Measurements from ENCODE around the gene RHBDD1.

The RHBDD1 gene

GRCh38 chr2:226953826-226954225 lies 118.0 kb downstream of the RHBDD1 start:
- H3K79me2 ChIP-seq (ENCODE audit: control insufficient read depth, insufficient read depth, low read length, poor library complexity), result no peaks in the 10 kb centered on the region
- no peak overlapping the region for H2AFZ ChIP-seq (ENCODE audit: insufficient read depth, low read length, poor library complexity)
- no peak for DNase-seq
- no peak overlapping the region for H2AK5ac ChIP-seq (ENCODE audit: low read length)
- no CpG with 5 or more reads among the region's 6 CpGs for WGBS (ENCODE audit: extremely low coverage, insufficient coverage, insufficient read length)
- no peak overlapping the region for H3K4me2 ChIP-seq (ENCODE audit: low read length)
- no peak overlapping the region for H3K18ac ChIP-seq (ENCODE audit: low read length)
- no peak overlapping the region for H3K23ac ChIP-seq (ENCODE audit: low read length)
- H3K4ac ChIP-seq (ENCODE audit: low read depth, low read length), result no peak overlapping the region
- H3K9ac ChIP-seq (ENCODE audit: low read length), result no peak overlapping the region
- no peaks in the 10 kb centered on the region for H3K36me3 ChIP-seq (ENCODE audit: control insufficient read depth in 1 of 2, insufficient read depth in 2 of 2, low read length in 2 of 2)
- H4K12ac ChIP-seq (ENCODE audit: low read depth, low read length), result no peak overlapping the region
- no peak overlapping the region for H3K14ac ChIP-seq (ENCODE audit: low read length)
- H3K27me3 ChIP-seq (ENCODE audit: insufficient read depth, low read length), result no peaks in the 10 kb centered on the region
- no peak overlapping the region for H4K91ac ChIP-seq (ENCODE audit: low read depth, low read length)
- H2BK12ac ChIP-seq (ENCODE audit: low read length), result no peak overlapping the region
- H3K79me1 ChIP-seq (ENCODE audit: low read length), result no peaks in the 10 kb centered on the region
- H3K4me3 ChIP-seq (ENCODE audit: low read depth, low read length), result no peak overlapping the region
- H2BK5ac ChIP-seq (ENCODE audit: low read depth, low read length, poor library complexity), result no peak overlapping the region
- H3K9me3 ChIP-seq (ENCODE audit: insufficient read depth, low read depth, low read length), result no peaks in the 10 kb centered on the region
- H3K27ac ChIP-seq (ENCODE audit: low read depth, low read length), result no peak overlapping the region
- peaks cover 3 to 8% of the 10 kb centered on the region in 2 experiments for H3K4me1 ChIP-seq (ENCODE audit: control insufficient read depth in 1 of 2, insufficient read depth in 2 of 2, low read length in 2 of 2)
- H2BK120ac ChIP-seq (ENCODE audit: insufficient read depth, low read length, poor library complexity), result no peak overlapping the region
- no peak overlapping the region for H4K8ac ChIP-seq (ENCODE audit: low read depth, low read length)

- no peak overlapping the region for H3K4ac ChIP-seq (ENCODE audit: low read depth, low read length)
- H3K27ac ChIP-seq (ENCODE audit: low read depth, low read length), result no peak overlapping the region
- no peaks in the 10 kb centered on the region for H3K79me2 ChIP-seq (ENCODE audit: control insufficient read depth, insufficient read depth, low read length, poor library complexity)
- H4K12ac ChIP-seq (ENCODE audit: low read depth, low read length), result no peak overlapping the region
- no peak overlapping the region for H4K8ac ChIP-seq (ENCODE audit: low read depth, low read length)
- no peaks in the 10 kb centered on the region for H3K9me3 ChIP-seq (ENCODE audit: insufficient read depth, low read depth, low read length)
- H4K91ac ChIP-seq (ENCODE audit: low read depth, low read length), result no peak overlapping the region
- peak; percentile 70 to 86 for DNase-seq
- no peak overlapping the region for H2BK5ac ChIP-seq (ENCODE audit: low read depth, low read length, poor library complexity)
- H2BK12ac ChIP-seq (ENCODE audit: low read length), result no peak overlapping the region
- peaks cover 5% of the 10 kb centered on the region for H3K79me1 ChIP-seq (ENCODE audit: low read length)
- no peak overlapping the region for H3K23ac ChIP-seq (ENCODE audit: low read length)
- no peak overlapping the region for H3K4me3 ChIP-seq (ENCODE audit: low read depth, low read length)
- H3K18ac ChIP-seq (ENCODE audit: low read length), result no peak overlapping the region
- no peaks in the 10 kb centered on the region for H3K27me3 ChIP-seq (ENCODE audit: insufficient read depth, low read length)
- no peak overlapping the region for H2BK120ac ChIP-seq (ENCODE audit: insufficient read depth, low read length, poor library complexity)
- no peak overlapping the region for H3K9ac ChIP-seq (ENCODE audit: low read length)
- peaks cover 3 to 8% of the 10 kb centered on the region in 2 experiments for H3K4me1 ChIP-seq (ENCODE audit: control insufficient read depth in 1 of 2, insufficient read depth in 2 of 2, low read length in 2 of 2)
- H2AFZ ChIP-seq (ENCODE audit: insufficient read depth, low read length, poor library complexity), result no peak overlapping the region
- H3K36me3 ChIP-seq (ENCODE audit: control insufficient read depth in 1 of 2, insufficient read depth in 2 of 2, low read length in 2 of 2), result no peaks in the 10 kb centered on the region
- WGBS (ENCODE audit: extremely low coverage, insufficient coverage, insufficient read length), result no CpG with 5 or more reads among the region's 1 CpG
- no peak overlapping the region for H3K4me2 ChIP-seq (ENCODE audit: low read length)
- H2AK5ac ChIP-seq (ENCODE audit: low read length), result no peak overlapping the region
- H3K14ac ChIP-seq (ENCODE audit: low read length), result no peak overlapping the region
Measured at GRCh38 chr2:226956659-226957058, 120.8 kb downstream of the RHBDD1 start.

- no CpG with 5 or more reads among the region's 1 CpG for WGBS (ENCODE audit: extremely low coverage, insufficient coverage, insufficient read length)
- Histone ChIP-seq H3K79me2 (ENCODE audit: control insufficient read depth, insufficient read depth, low read length, poor library complexity) (peaks cover 5% of the 10 kb centered on the region), H3K23ac (ENCODE audit: low read length) (no peak overlapping the region), H2AFZ (ENCODE audit: insufficient read depth, low read length, poor library complexity) (no peak overlapping the region), H2BK12ac (ENCODE audit: low read length) (no peak overlapping the region), H3K79me1 (ENCODE audit: low read length) (peaks cover 18% of the 10 kb centered on the region), H3K4ac (ENCODE audit: low read depth, low read length) (no peak overlapping the region), H2BK120ac (ENCODE audit: insufficient read depth, low read length, poor library complexity) (no peak overlapping the region), H2BK5ac (ENCODE audit: low read depth, low read length, poor library complexity) (no peak overlapping the region), H2AK5ac (ENCODE audit: low read length) (no peak overlapping the region), H3K27ac (ENCODE audit: low read depth, low read length) (no peak overlapping the region), H3K4me1 (ENCODE audit: control insufficient read depth in 1 of 2, insufficient read depth in 2 of 2, low read length in 2 of 2) (peaks cover 5 to 16% of the 10 kb centered on the region in 2 experiments), H4K91ac (ENCODE audit: low read depth, low read length) (no peak overlapping the region), H4K12ac (ENCODE audit: low read depth, low read length) (no peak overlapping the region), H3K9me3 (ENCODE audit: insufficient read depth, low read depth, low read length) (no peaks in the 10 kb centered on the region), H3K9ac (ENCODE audit: low read length) (no peak overlapping the region), H3K36me3 (ENCODE audit: control insufficient read depth in 1 of 2, insufficient read depth in 2 of 2, low read length in 2 of 2) (no peaks in the 10 kb centered on the region), H4K8ac (ENCODE audit: low read depth, low read length) (no peak overlapping the region), H3K14ac (ENCODE audit: low read length) (no peak overlapping the region), H3K27me3 (ENCODE audit: insufficient read depth, low read length) (no peaks in the 10 kb centered on the region), H3K4me2 (ENCODE audit: low read length) (no peak overlapping the region), H3K18ac (ENCODE audit: low read length) (no peak overlapping the region), H3K4me3 (ENCODE audit: low read depth, low read length) (no peak overlapping the region)
- DNase-seq, result no peak
Measured at GRCh38 chr2:226959418-226959817, 123.6 kb downstream of the RHBDD1 start.

- H3K23ac ChIP-seq (ENCODE audit: low read length), result no peak overlapping the region
- H3K36me3 ChIP-seq (ENCODE audit: control insufficient read depth in 1 of 2, insufficient read depth in 2 of 2, low read length in 2 of 2), result no peaks in the 10 kb centered on the region
- no peak overlapping the region for H2BK5ac ChIP-seq (ENCODE audit: low read depth, low read length, poor library complexity)
- H3K18ac ChIP-seq (ENCODE audit: low read length), result no peak overlapping the region
- H2BK120ac ChIP-seq (ENCODE audit: insufficient read depth, low read length, poor library complexity), result no peak overlapping the region
- no peak overlapping the region for H3K4me2 ChIP-seq (ENCODE audit: low read length)
- peaks cover 6% of the 10 kb centered on the region for H3K79me2 ChIP-seq (ENCODE audit: control insufficient read depth, insufficient read depth, low read length, poor library complexity)
- no peak overlapping the region for H3K27ac ChIP-seq (ENCODE audit: low read depth, low read length)
- no peaks in the 10 kb centered on the region for H3K27me3 ChIP-seq (ENCODE audit: insufficient read depth, low read length)
- H4K12ac ChIP-seq (ENCODE audit: low read depth, low read length), result no peak overlapping the region
- no peak overlapping the region for H3K4me3 ChIP-seq (ENCODE audit: low read depth, low read length)
- H3K14ac ChIP-seq (ENCODE audit: low read length), result no peak overlapping the region
- no peaks in the 10 kb centered on the region for H3K9me3 ChIP-seq (ENCODE audit: insufficient read depth, low read depth, low read length)
- no peak overlapping the region for H2AK5ac ChIP-seq (ENCODE audit: low read length)
- no peak overlapping the region for H4K8ac ChIP-seq (ENCODE audit: low read depth, low read length)
- DNase-seq, result no peak
- WGBS (ENCODE audit: extremely low coverage, insufficient coverage, insufficient read length), result no CpG with 5 or more reads among the region's 3 CpGs
- H3K4me1 ChIP-seq (ENCODE audit: control insufficient read depth in 1 of 2, insufficient read depth in 2 of 2, low read length in 2 of 2), result peaks cover 7 to 18% of the 10 kb centered on the region in 2 experiments
- no peak overlapping the region for H3K4ac ChIP-seq (ENCODE audit: low read depth, low read length)
- H2BK12ac ChIP-seq (ENCODE audit: low read length), result no peak overlapping the region
- H2AFZ ChIP-seq (ENCODE audit: insufficient read depth, low read length, poor library complexity), result no peak overlapping the region
- no peak overlapping the region for H4K91ac ChIP-seq (ENCODE audit: low read depth, low read length)
- peaks cover 26% of the 10 kb centered on the region for H3K79me1 ChIP-seq (ENCODE audit: low read length)
- H3K9ac ChIP-seq (ENCODE audit: low read length), result no peak overlapping the region
Measured at GRCh38 chr2:226962176-226962773, 126.4 kb downstream of the RHBDD1 start.
